Chondrocyte (in vitro differentiated cells): ENCODE results near the gene FAM124B. TPM values are rescaled to one million over a fixed set of nuclear protein-coding genes. Genes with fewer than 3 reads are reported as not detected.

Source experiments
- DNase-seq: peaks from one replicate; pipeline ENCODE4 v3.0.0; 2021; ENCODE audit warnings: mixed read lengths, low spot score
- H3K27ac Mint-ChIP-seq: one replicate; pipeline ENCODE4 v1.8.0; 2021; ENCODE audit warnings: mild to moderate bottlenecking, moderate library complexity, mixed read lengths; ENCODE audit not compliant: unreplicated experiment
- H3K27me3 Mint-ChIP-seq: 2 replicates; pipeline ENCODE4 v1.8.0; 2021; ENCODE audit warnings: low read depth, mixed read lengths
- H3K36me3 Mint-ChIP-seq: 2 replicates; pipeline ENCODE4 v1.8.0; 2021; ENCODE audit warnings: low read depth, mixed read lengths
- H3K4me1 Mint-ChIP-seq: 2 replicates; pipeline ENCODE4 v1.8.0; 2021; ENCODE audit warnings: low read depth, mild to moderate bottlenecking, mixed read lengths
- H3K4me3 Mint-ChIP-seq: one replicate; pipeline ENCODE4 v1.8.0; 2021; ENCODE audit warnings: mild to moderate bottlenecking, moderate library complexity, mixed read lengths; ENCODE audit not compliant: unreplicated experiment
- H3K9me3 Mint-ChIP-seq: 2 replicates; pipeline ENCODE4 v1.8.0; 2021; ENCODE audit warnings: low read depth, mixed read lengths
- CTCF ChIP-seq: fragments of 200-600 bp; sonication (generic); IDR thresholded peaks from 2 replicates; pipeline ENCODE4 v1.5.0; 2021; ENCODE audit warnings: antibody characterized with exemption, mild to moderate bottlenecking, moderate library complexity
- total RNA-seq: library from RNA; stranded (reverse); gene quantifications from 3 replicates; pipeline ENCODE4 v1.2.1, GENCODE V29; 2021

FAM124B gene
- total RNA-seq, 1 donor from 2014 or later, result not detected

GRCh38 chr2:224405841-224406370, 4.0 kb upstream of the FAM124B start:
- H3K4me1 Mint-ChIP-seq, result no peaks in the 10 kb centered on the region
- no peak overlapping the region for H3K4me3 Mint-ChIP-seq
- TF ChIP-seq CTCF, result no peak
- DNase-seq, result no peak
- H3K36me3 Mint-ChIP-seq, result no peaks in the 10 kb centered on the region
- H3K9me3 Mint-ChIP-seq, result no peaks in the 10 kb centered on the region
- no peak overlapping the region for H3K27ac Mint-ChIP-seq
- no peaks in the 10 kb centered on the region for H3K27me3 Mint-ChIP-seq

DNA sequence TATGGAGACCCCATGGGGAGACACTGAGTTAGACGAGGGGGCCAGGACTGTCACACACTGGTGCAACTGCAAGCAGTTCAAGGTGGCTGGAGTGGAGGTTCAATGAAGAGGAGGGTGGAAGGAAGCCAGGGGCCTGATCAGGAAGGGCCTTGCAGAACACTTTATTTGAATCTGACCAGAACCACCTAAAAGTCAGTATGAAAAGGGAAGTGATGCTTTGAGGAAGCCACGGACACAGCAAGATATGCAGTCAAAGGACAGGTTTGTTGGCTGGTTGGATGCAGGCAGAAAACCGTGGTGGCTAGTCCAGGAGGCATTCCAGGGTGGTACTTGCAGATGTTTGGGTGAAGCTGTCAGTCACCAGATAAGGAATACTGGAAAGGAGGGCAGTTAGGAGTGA, 3.5 kb upstream of the FAM124B start:
- TF ChIP-seq CTCF, result no peak
- no peaks in the 10 kb centered on the region for H3K4me1 Mint-ChIP-seq
- no peaks in the 10 kb centered on the region for H3K9me3 Mint-ChIP-seq
- no peaks in the 10 kb centered on the region for H3K27me3 Mint-ChIP-seq
- DNase-seq, result no peak
- no peaks in the 10 kb centered on the region for H3K36me3 Mint-ChIP-seq
- H3K4me3 Mint-ChIP-seq, result no peak overlapping the region
- no peak overlapping the region for H3K27ac Mint-ChIP-seq

- DNase-seq, result no peak
- H3K9me3 Mint-ChIP-seq, result no peaks in the 10 kb centered on the region
- no peak overlapping the region for H3K4me3 Mint-ChIP-seq
- no peaks in the 10 kb centered on the region for H3K27me3 Mint-ChIP-seq
- TF ChIP-seq CTCF, result no peak
- no peak overlapping the region for H3K27ac Mint-ChIP-seq
- no peaks in the 10 kb centered on the region for H3K4me1 Mint-ChIP-seq
- H3K36me3 Mint-ChIP-seq, result no peaks in the 10 kb centered on the region
These were observed 2.9 kb upstream of the FAM124B start for GRCh38 chr2:224404796-224405195.

- no peaks in the 10 kb centered on the region for H3K9me3 Mint-ChIP-seq
- no peak overlapping the region for H3K27ac Mint-ChIP-seq
- TF ChIP-seq CTCF, result no peak
- H3K4me3 Mint-ChIP-seq, result no peak overlapping the region
- no peak for DNase-seq
- H3K27me3 Mint-ChIP-seq, result no peaks in the 10 kb centered on the region
- H3K4me1 Mint-ChIP-seq, result no peaks in the 10 kb centered on the region
- H3K36me3 Mint-ChIP-seq, result no peaks in the 10 kb centered on the region
These were observed 1.8 kb upstream of the FAM124B start for GRCh38 chr2:224403657-224404056.

DNA sequence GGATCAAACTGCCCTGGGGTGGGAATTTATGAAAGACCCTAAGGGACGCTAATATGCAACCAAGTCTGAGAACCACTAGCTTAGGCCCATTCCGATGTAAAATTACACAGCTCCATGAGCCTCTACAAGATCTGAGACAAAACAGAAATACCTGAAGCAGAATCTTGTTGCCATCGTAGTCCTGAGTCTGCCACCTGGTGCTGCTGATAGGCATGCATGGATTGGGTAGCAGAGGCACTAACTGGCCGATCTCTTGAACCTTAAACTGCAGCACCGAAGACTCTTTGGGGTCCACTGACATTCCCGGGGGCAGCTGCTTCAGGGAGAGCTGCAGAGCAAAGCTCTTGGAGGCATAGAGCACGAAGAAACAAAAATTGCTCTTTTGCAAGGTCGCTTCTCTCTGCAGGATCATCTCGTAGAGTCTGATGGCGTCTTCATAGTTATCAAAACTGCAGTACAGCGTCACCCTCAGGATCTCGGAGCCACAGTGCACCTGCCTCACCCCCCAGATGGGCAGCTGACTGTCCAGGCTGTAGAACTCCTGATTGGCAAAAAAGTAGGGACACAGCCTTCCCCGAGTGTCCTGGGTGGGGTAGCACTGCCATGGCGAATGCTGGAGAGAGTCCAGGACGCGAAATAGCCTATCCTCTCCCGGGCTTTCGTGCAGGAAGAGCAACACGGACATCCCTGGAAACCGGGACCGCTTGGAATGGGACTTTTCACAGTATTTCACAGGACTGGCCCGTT, 848 bp downstream of the FAM124B start:
- Mint-ChIP-seq H3K36me3 (no peaks in the 10 kb centered on the region), H3K27me3 (no peaks in the 10 kb centered on the region), H3K4me3 (no peak overlapping the region), H3K4me1 (no peaks in the 10 kb centered on the region), H3K27ac (no peak overlapping the region), H3K9me3 (no peaks in the 10 kb centered on the region)
- DNase-seq, result no peak
- TF ChIP-seq CTCF, result no peak
